SK-N-SH (cell line): ENCODE results near the gene PCDHA7. TPM values are rescaled to one million over a fixed set of nuclear protein-coding genes. Genes with fewer than 3 reads are reported as not detected.

Source experiments
- CTCF ChIA-PET: fragments of 300-600, 350-600 bp; formaldehyde crosslinking; extraction: SDS; loops from one replicate; lab custom pipeline; 2021; lab: Yijun Ruan, JAX
- POLR2A ChIA-PET: fragments of 350-600 bp; sonication (Branson Sonifier 250); formaldehyde crosslinking; extraction: SDS; loops from one replicate; lab custom pipeline; 2020; ENCODE audit warnings: antibody characterized with exemption, inconsistent platforms; lab: Yijun Ruan, JAX
- DNase-seq: peaks from one replicate; pipeline ENCODE4 v3.0.0; 2012
- H2AFZ ChIP-seq: fragments of 200-600 bp; sonication (generic); 2 replicates; pipeline ENCODE4 v1.8.1; 2016; ENCODE audit warnings: antibody characterized with exemption, mild to moderate bottlenecking, low read depth
- H3F3A ChIP-seq: fragments of 200-600 bp; sonication (generic); replicated peaks from 2 replicates; pipeline ENCODE3; 2016; ENCODE audit warnings: antibody characterized with exemption, mild to moderate bottlenecking; ENCODE audit not compliant: insufficient read depth
- H3K27ac ChIP-seq, 2 experiments: fragments of 200-500 bp in 1 of 2; fragments of 200-600 bp in 1 of 2; sonication (Bioruptor generic) in 1 of 2; sonication (generic), shearing (Covaris generic) in 1 of 2; 2 replicates each; pipeline versions ENCODE4 v1.5.1 to v1.6.1; 2014 to 2016; ENCODE audit warnings: low read depth in 2 of 2, inconsistent platforms in 1 of 2, low read length in 1 of 2, mild to moderate bottlenecking in 1 of 2, mixed read lengths in 1 of 2
- H3K27me3 ChIP-seq: fragments of 200-600 bp; sonication (generic), shearing (Covaris generic); 2 replicates; pipeline ENCODE4 v1.6.1; 2016; ENCODE audit warnings: mixed run types; ENCODE audit not compliant: insufficient read depth
- H3K36me3 ChIP-seq, 2 experiments: fragments of 200-500 bp in 1 of 2; fragments of 200-600 bp in 1 of 2; sonication (Bioruptor generic) in 1 of 2; sonication (generic) in 1 of 2; replicated peaks in 1 of 2; 2 replicates each; pipeline versions ENCODE3 to v1.5.1; 2014 to 2016; ENCODE audit warnings: low read length in 1 of 2, mild to moderate bottlenecking in 1 of 2; ENCODE audit not compliant: insufficient read depth in 2 of 2, control insufficient read depth in 1 of 2
- H3K4me1 ChIP-seq, 2 experiments: fragments of 200-500 bp in 1 of 2; fragments of 200-600 bp in 1 of 2; sonication (Bioruptor generic) in 1 of 2; sonication (generic), shearing (Covaris generic) in 1 of 2; 2 replicates each; pipeline versions ENCODE4 v1.5.1 to v1.6.1; 2014 to 2016; ENCODE audit warnings: low read depth in 1 of 2, low read length in 1 of 2, mixed run types in 1 of 2; ENCODE audit not compliant: insufficient read depth in 2 of 2, control insufficient read depth in 1 of 2
- H3K4me2 ChIP-seq: fragments of 200-600 bp; sonication (generic), shearing (Covaris generic); 2 replicates; pipeline ENCODE4 v1.6.1; 2017; ENCODE audit warnings: mixed run types
- H3K4me3 ChIP-seq, 2 experiments: fragments of 200-500 bp in 1 of 2; fragments of 200-600 bp in 1 of 2; sonication (Bioruptor generic) in 1 of 2; sonication (generic), shearing (Covaris generic) in 1 of 2; 2 replicates each; pipeline versions ENCODE4 v1.5.1 to v1.8.1; 2014 to 2016; ENCODE audit warnings: low read depth in 2 of 2, inconsistent platforms in 1 of 2, low read length in 1 of 2, mild to moderate bottlenecking in 1 of 2, mixed read lengths in 1 of 2, moderate library complexity in 1 of 2
- H3K79me2 ChIP-seq: fragments of 200-600 bp; sonication (generic); 2 replicates; pipeline ENCODE4 v1.8.1; 2017; ENCODE audit warnings: mild to moderate bottlenecking; ENCODE audit not compliant: insufficient read depth
- H3K9ac ChIP-seq: fragments of 200-600 bp; sonication (generic); 2 replicates; pipeline ENCODE4 v1.6.1; 2017; ENCODE audit warnings: mixed run types
- H3K9me2 ChIP-seq: fragments of 200-600 bp; sonication (generic); 2 replicates; pipeline ENCODE4 v1.6.1; 2017; ENCODE audit warnings: mixed run types
- H3K9me3 ChIP-seq: fragments of 200-600 bp; sonication (generic); 2 replicates; pipeline ENCODE4 v1.6.1; 2017; ENCODE audit warnings: mixed run types, mild to moderate bottlenecking, moderate library complexity
- H4K20me1 ChIP-seq: fragments of 200-600 bp; sonication (generic); 2 replicates; pipeline ENCODE4 v1.6.1; 2017; ENCODE audit warnings: mild to moderate bottlenecking, mixed run types; ENCODE audit not compliant: insufficient read depth
- CHD2 ChIP-seq: fragments of 150-350 bp; IDR thresholded peaks from 2 replicates; pipeline ENCODE4 v1.6.1; 2018; ENCODE audit warnings: low read length; ENCODE audit not compliant: partially characterized antibody
- EP300 ChIP-seq, 2 experiments: IDR thresholded peaks; 2 replicates each; pipeline versions ENCODE4 v1.4.0 to v1.6.1; 2012; ENCODE audit warnings: borderline replicate concordance in 1 of 2, low read depth in 1 of 2, low read length in 1 of 2
- EZH2phosphoT487 ChIP-seq: fragments of 200-600 bp; sonication (generic); IDR thresholded peaks from 2 replicates; pipeline ENCODE4 v1.6.1; 2017; ENCODE audit warnings: low read depth, mixed run types, mild to moderate bottlenecking, antibody characterized with exemption, moderate library complexity, borderline replicate concordance
- GATA2 ChIP-seq: sonication (generic); formaldehyde crosslinking; IDR thresholded peaks from 2 replicates; pipeline ENCODE4 v1.5.0; 2020; ENCODE audit warnings: mild to moderate bottlenecking, missing genetic modification reagents
- JUND ChIP-seq: IDR thresholded peaks from 2 replicates; pipeline ENCODE4 v1.4.0; 2012
- MAX ChIP-seq: IDR thresholded peaks from 2 replicates; pipeline ENCODE4 v1.4.0; 2012; ENCODE audit warnings: low read depth
- MEF2A ChIP-seq: IDR thresholded peaks from 2 replicates; pipeline ENCODE4 v1.4.0; 2012; ENCODE audit warnings: low read depth, borderline replicate concordance
- MXI1 ChIP-seq: IDR thresholded peaks from 2 replicates; pipeline ENCODE4 v1.6.1; 2012; ENCODE audit warnings: mild to moderate bottlenecking, low read depth, low read length, improper control_type of control experiment
- NFIC ChIP-seq: IDR thresholded peaks from 2 replicates; pipeline ENCODE4 v1.4.0; 2012; ENCODE audit warnings: borderline replicate concordance
- POLR2AphosphoS5 ChIP-seq: IDR thresholded peaks from 2 replicates; pipeline ENCODE4 v1.6.1; 2012; ENCODE audit warnings: low read depth, low read length
- RAD21 ChIP-seq: IDR thresholded peaks from 2 replicates; pipeline ENCODE4 v1.6.1; 2012; ENCODE audit warnings: mild to moderate bottlenecking, low read length
- REST ChIP-seq: IDR thresholded peaks from 2 replicates; pipeline ENCODE4 v1.6.1; 2012; ENCODE audit warnings: mild to moderate bottlenecking, low read depth, low read length, moderate library complexity
- RXRA ChIP-seq: IDR thresholded peaks from 2 replicates; pipeline ENCODE4 v1.4.0; 2012; ENCODE audit warnings: low read depth, mild to moderate bottlenecking, borderline replicate concordance
- ZBTB33 ChIP-seq: IDR thresholded peaks from 2 replicates; pipeline ENCODE4 v1.4.0; 2012; ENCODE audit warnings: low read depth, borderline replicate concordance
- WGBS: methylation state at CpG from one replicate; pipeline ENCODE4 v1.1.6; 2017; ENCODE audit warnings: low lambda C conversion rate; 5-methylcytosine and 5-hydroxymethylcytosine counted together
- polyA plus RNA-seq, 3 experiments: library from polyadenylated mRNA; depleted of rRNA; stranded (reverse); fragments of >200 nt; gene quantifications; 2 replicates each; pipeline ENCODE4 v1.2.3, GENCODE V29; 2012
- TF ChIP-seq, protein P1 (sequence below): fragments of 150-350 bp; IDR thresholded peaks from 2 replicates; pipeline ENCODE4 v1.6.1; 2016; ENCODE audit warnings: mild to moderate bottlenecking, low read depth, low read length

PCDHA7 gene
- polyA plus RNA-seq, 1 of the 3 experiments (the other 2 are of a cell fraction) = 0.15 TPM

DNA sequence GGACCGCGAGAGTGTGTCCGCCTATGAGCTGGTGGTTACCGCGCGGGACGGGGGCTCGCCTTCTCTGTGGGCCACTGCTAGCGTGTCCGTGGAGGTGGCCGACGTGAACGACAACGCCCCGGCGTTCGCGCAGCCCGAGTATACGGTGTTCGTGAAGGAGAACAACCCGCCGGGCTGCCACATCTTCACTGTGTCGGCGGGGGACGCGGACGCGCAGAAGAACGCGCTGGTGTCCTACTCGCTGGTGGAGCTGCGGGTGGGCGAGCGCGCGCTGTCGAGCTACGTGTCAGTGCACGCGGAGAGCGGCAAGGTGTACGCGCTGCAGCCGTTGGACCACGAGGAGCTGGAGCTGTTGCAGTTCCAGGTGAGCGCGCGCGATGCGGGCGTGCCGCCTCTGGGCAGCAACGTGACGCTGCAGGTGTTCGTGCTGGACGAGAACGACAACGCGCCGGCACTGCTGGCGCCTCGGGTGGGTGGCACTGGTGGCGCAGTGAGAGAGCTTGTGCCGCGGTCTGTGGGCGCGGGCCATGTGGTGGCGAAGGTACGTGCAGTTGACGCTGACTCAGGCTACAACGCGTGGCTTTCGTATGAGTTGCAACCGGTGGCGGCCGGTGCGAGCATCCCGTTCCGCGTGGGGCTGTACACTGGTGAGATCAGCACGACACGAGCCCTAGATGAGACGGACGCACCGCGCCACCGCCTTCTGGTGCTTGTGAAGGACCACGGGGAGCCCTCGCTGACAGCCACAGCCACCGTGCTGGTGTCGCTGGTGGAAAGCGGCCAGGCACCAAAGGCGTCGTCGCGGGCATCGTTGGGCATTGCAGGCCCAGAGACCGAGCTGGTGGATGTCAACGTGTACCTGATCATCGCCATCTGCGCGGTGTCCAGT lies 1.8 kb downstream of the PCDHA7 start:
- no peak for DNase-seq
- Histone ChIP-seq H3K4me2 (no peak overlapping the region), H3F3A (no peaks in the 10 kb centered on the region), H3K4me1 (no peaks in the 10 kb centered on the region), H3K9me3 (no peaks in the 10 kb centered on the region), H3K79me2 (no peaks in the 10 kb centered on the region), H3K9ac (no peak overlapping the region), H3K36me3 (no peaks in the 10 kb centered on the region), H3K27ac (no peak overlapping the region), H2AFZ (no peak overlapping the region), H3K9me2 (no peaks in the 10 kb centered on the region), H3K4me3 (no peak overlapping the region), H3K27me3 (no peaks in the 10 kb centered on the region), H4K20me1 (no peaks in the 10 kb centered on the region)
- POLR2A ChIA-PET = no interaction called here
- TF ChIP-seq MAX (no peak), POLR2AphosphoS5 (no peak), MEF2A (no peak), EP300 (IDR thresholded peaks at IDR 0.05; ENCODE audit: borderline replicate concordance in 1 of 2, low read depth in 1 of 2, low read length in 1 of 2) (no peak)
- 90% methylated on average over 95 of the region's 103 CpGs for WGBS
- CTCF ChIA-PET = interaction anchor here (0.8 kb wide), 1 partner anchor 205 kb away, joined by 5 read pairs; no protein-coding TSS in a partner anchor

GRCh38 chr5:140840978-140841962 lies 7.2 kb downstream of the PCDHA7 start, which contains the start of gene PCDHA8:
Gene PCDHA8, plus strand, starts transcription at chr5:140841187. Its CDS starts 135 bp downstream, at chr5:140841322.
- WGBS = 13% methylated on average over 47 of the region's 47 CpGs
- peak; percentile 92 for TF ChIP-seq RAD21
- TF ChIP-seq RXRA = no peak
- no peak for TF ChIP-seq ZBTB33
- no peak for TF ChIP-seq POLR2AphosphoS5
- no peak for TF ChIP-seq JUND
- no peak for TF ChIP-seq NFIC
- TF ChIP-seq EZH2phosphoT487 = no peak
- peak; percentile 46; the same call in 1 of the 2 replicates for TF ChIP-seq REST
- peak; percentile 65 for TF ChIP-seq MXI1
- no peak for TF ChIP-seq GATA2 (CRISPR knock-in tag)
- TF ChIP-seq CHD2 = peak; percentile 27
- TF ChIP-seq, protein P1, sequence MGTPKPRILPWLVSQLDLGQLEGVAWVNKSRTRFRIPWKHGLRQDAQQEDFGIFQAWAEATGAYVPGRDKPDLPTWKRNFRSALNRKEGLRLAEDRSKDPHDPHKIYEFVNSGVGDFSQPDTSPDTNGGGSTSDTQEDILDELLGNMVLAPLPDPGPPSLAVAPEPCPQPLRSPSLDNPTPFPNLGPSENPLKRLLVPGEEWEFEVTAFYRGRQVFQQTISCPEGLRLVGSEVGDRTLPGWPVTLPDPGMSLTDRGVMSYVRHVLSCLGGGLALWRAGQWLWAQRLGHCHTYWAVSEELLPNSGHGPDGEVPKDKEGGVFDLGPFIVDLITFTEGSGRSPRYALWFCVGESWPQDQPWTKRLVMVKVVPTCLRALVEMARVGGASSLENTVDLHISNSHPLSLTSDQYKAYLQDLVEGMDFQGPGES = no peak

More at GRCh38 chr5:140840978-140841962, 7.2 kb downstream of the PCDHA7 start, which contains the start of gene PCDHA8:
- H3K4me3 ChIP-seq = peak within 1 kb of the TSS; percentile 66 to 96
- H3K4me1 ChIP-seq = no peaks in the 10 kb centered on the region
- H3K79me2 ChIP-seq = no peaks in the 10 kb centered on the region
- DNase-seq = peak; percentile 83
- no peaks in the 10 kb centered on the region for H3K36me3 ChIP-seq
- peak within 1 kb of the TSS in 1 of 2 experiments; percentile 50; a peak in 1 of 4 replicates for H3K27ac ChIP-seq
- peak within 1 kb of the TSS; percentile 97 for H3K4me2 ChIP-seq
- peak within 1 kb of the TSS; percentile 99 for H2AFZ ChIP-seq
- no peaks in the 10 kb centered on the region for H4K20me1 ChIP-seq
- no peaks in the 10 kb centered on the region for H3K9me3 ChIP-seq
- no peaks in the 10 kb centered on the region for H3K9me2 ChIP-seq
- H3K9ac ChIP-seq = peak within 1 kb of the TSS; percentile 48; the same call in 1 of the 2 replicates
- H3K27me3 ChIP-seq = no peaks in the 10 kb centered on the region
- POLR2A ChIA-PET = interaction anchor here (0.8 to 1.8 kb wide), 7 partner anchors 18 to 210 kb away, joined by 3 to 26 read pairs (median 4); partner anchors contain the start of genes PCDHAC1, PCDHAC2 and PCDHB1
- H3F3A ChIP-seq = no peaks in the 10 kb centered on the region
- CTCF ChIA-PET = interaction anchor here (0.6 to 4.9 kb wide), 95 partner anchors 9 to 778 kb away, joined by 3 to 189 read pairs (median 5); partner anchors contain the start of genes DIAPH1, PCDHA1, PCDHA10 and PCDHA11
